Right lobe of liver (tissue), 4 donors: ENCODE measurements around the gene PADI2.

Experiments
- CTCF ChIP-seq, 4 donors: fragments of 200-600 bp in 3 of 4; fragments of 450-650 bp in 1 of 4; IDR thresholded peaks; one replicate each; pipeline versions ENCODE4 v1.5.1 to v1.8.0; 2016 to 2022; ENCODE audit warnings: antibody characterized with exemption in 4 of 4, mild to moderate bottlenecking in 2 of 4
- POLR2A ChIP-seq: fragments of 450-650 bp; IDR thresholded peaks from one replicate; pipeline ENCODE4 v1.6.1; 2017; ENCODE audit warnings: antibody characterized with exemption, mild to moderate bottlenecking
- donor health status: DM: no; HTN: no; CAD: no.
- donor health status: DM: no; HTN: no; CAD: no.
- donor health status: DM: no; HTN: yes; CAD: no.

- TF ChIP-seq CTCF (IDR thresholded peaks at IDR 0.05) (no peak), POLR2A (no peak)
Measured at GRCh38 chr1:17117451-17118265, 1.6 kb downstream of the PADI2 start.
